HG02571 (cell line): Measurements from ENCODE around the gene DYNC1LI2.

Experiments used
- ATAC-seq: cut with Tn5 transposase; IDR thresholded peaks from one replicate; pipeline ENCODE4 v1.9.1; 2021; ENCODE audit warnings: mild to moderate bottlenecking, moderate library complexity; ENCODE audit not compliant: unreplicated experiment

DYNC1LI2 gene

GRCh38 chr16:66740533-66740932, 10.9 kb downstream of the DYNC1LI2 start:
- no peak for ATAC-seq

GRCh38 chr16:66740010-66740409, 11.4 kb downstream of the DYNC1LI2 start:
- no peak for ATAC-seq

- no peak for ATAC-seq
These were observed 15.5 kb downstream of the DYNC1LI2 start for GRCh38 chr16:66735891-66736290.

- no peak for ATAC-seq
These were observed 20.3 kb downstream of the DYNC1LI2 start for GRCh38 chr16:66731101-66731500.

GRCh38 chr16:66728804-66729203, 22.6 kb downstream of the DYNC1LI2 start:
- ATAC-seq, result no peak

- ATAC-seq, result no peak
These were observed 23.2 kb downstream of the DYNC1LI2 start for GRCh38 chr16:66728117-66728787.

GRCh38 chr16:66720766-66721165, 30.6 kb downstream of the DYNC1LI2 start:
- ATAC-seq, result no peak

- ATAC-seq, result no peak
These were observed 32.2 kb downstream of the DYNC1LI2 start for GRCh38 chr16:66719246-66719645.

- ATAC-seq, result no peak
These were observed 33.6 kb downstream of the DYNC1LI2 start for GRCh38 chr16:66717776-66718175.

- no peak for ATAC-seq
These were observed 34.2 kb downstream of the DYNC1LI2 start for GRCh38 chr16:66717112-66717675.

- ATAC-seq, result no peak
These were observed 36.6 kb downstream of the DYNC1LI2 start for GRCh38 chr16:66714654-66715307.

GRCh38 chr16:66714062-66714461, 37.3 kb downstream of the DYNC1LI2 start:
- no peak for ATAC-seq

GRCh38 chr16:66713076-66713475, 38.3 kb downstream of the DYNC1LI2 start:
- ATAC-seq, result no peak

GRCh38 chr16:66712512-66712911, 38.9 kb downstream of the DYNC1LI2 start:
- no peak for ATAC-seq

- ATAC-seq, result no peak
These were observed 39.8 kb downstream of the DYNC1LI2 start for GRCh38 chr16:66711581-66711980.

- no peak for ATAC-seq
These were observed 44.9 kb downstream of the DYNC1LI2 start for GRCh38 chr16:66706506-66706880.

- ATAC-seq, result no peak
These were observed 45.5 kb downstream of the DYNC1LI2 start for GRCh38 chr16:66705790-66706505.

GRCh38 chr16:66703406-66704215, 47.8 kb downstream of the DYNC1LI2 start:
- no peak for ATAC-seq

- no peak for ATAC-seq
These were observed 49.9 kb downstream of the DYNC1LI2 start for GRCh38 chr16:66701516-66701915.

GRCh38 chr16:66701026-66701425, 50.4 kb downstream of the DYNC1LI2 start:
- no peak for ATAC-seq

- no peak for ATAC-seq
These were observed 51.5 kb downstream of the DYNC1LI2 start for GRCh38 chr16:66699898-66700297.
